ENCODE data around the gene UCHL3. TPM values are rescaled to one million over a fixed set of nuclear protein-coding genes. Genes with fewer than 3 reads are reported as not detected.

UCHL3 gene
- total and polyA plus RNA-seq, 10 of the 15 experiments (the other 5 are each of a cell fraction or from before 2014, with no cell fraction given): 52.5 to 179 (median 104) TPM

GRCh38 chr13:75537401-75538365 lies 11.9 kb upstream of the UCHL3 start, which contains the start of gene COMMD6 (continued):
- TF ChIP-seq CTCF (IDR thresholded peaks at IDR 0.05 in 2 of 3, conservative IDR thresholded peaks at IDR 0.05 in 1 of 3; ENCODE audit: control insufficient read depth in 2 of 3, extremely low read depth in 1 of 3, insufficient read depth in 1 of 3, low read depth in 3 of 3, low read length in 3 of 3) (no peak), RCOR1 (conservative IDR thresholded peaks at IDR 0.05; ENCODE audit: low read depth, low read length) (no peak), MTA2 (IDR thresholded peaks at IDR 0.05; ENCODE audit: low read depth) (no peak), ETV6 (conservative IDR thresholded peaks at IDR 0.05 in 1 of 2, IDR thresholded peaks at IDR 0.05 in 1 of 2; ENCODE audit: borderline replicate concordance in 1 of 2, low read depth in 1 of 2) (no peak), MEF2B (IDR thresholded peaks at IDR 0.05; ENCODE audit: partially characterized antibody, poor library complexity, severe bottlenecking) (no peak), HDAC6 (IDR thresholded peaks at IDR 0.05; ENCODE audit: unreplicated experiment) (no peak), PAX8 (IDR thresholded peaks at IDR 0.05) (no peak), SKIL (IDR thresholded peaks at IDR 0.05; ENCODE audit: low read depth, poor library complexity, severe bottlenecking) (peak; percentile 99), BHLHE40 (IDR thresholded peaks at IDR 0.05; ENCODE audit: borderline replicate concordance in 1 of 2, low read depth in 2 of 2, low read length in 1 of 2) (peak; percentile 96 to 97), DPF2 (IDR thresholded peaks at IDR 0.05) (peak; percentile 62; the same call in 1 of the 2 replicates), NFXL1 (IDR thresholded peaks at IDR 0.05; ENCODE audit: borderline replicate concordance) (no peak), LARP7 (IDR thresholded peaks at IDR 0.05) (peak; percentile 82; the same call in 1 of the 2 replicates), STAT1 (conservative IDR thresholded peaks at IDR 0.05) (no peak; the same call in 1 of the 2 replicates), PML (IDR thresholded peaks at IDR 0.05; ENCODE audit: low read length) (peak; percentile 83), SPI1 (IDR thresholded peaks at IDR 0.05; ENCODE audit: borderline replicate concordance, insufficient read depth, low read depth, low read length) (peak; percentile 73; the same call in 1 of the 2 replicates), POLR2AphosphoS2 (IDR thresholded peaks at IDR 0.05; ENCODE audit: low read depth, low read length) (peak; percentile 93), POLR2AphosphoS5 (IDR thresholded peaks at IDR 0.05; ENCODE audit: low read length) (peak; percentile 95), RBBP5 (conservative IDR thresholded peaks at IDR 0.05) (no peak; the same call in 1 of the 2 replicates), IRF3 (IDR thresholded peaks at IDR 0.05) (no peak), BACH1 (IDR thresholded peaks at IDR 0.05; ENCODE audit: borderline replicate concordance) (0 out of 2 replicates have a peak, but pooled peaks have one; percentile 11), IRF5 (IDR thresholded peaks at IDR 0.05; ENCODE audit: borderline replicate concordance) (no peak), NR2F1 (conservative IDR thresholded peaks at IDR 0.05) (peak; percentile 39; the same call in 1 of the 2 replicates), KLF5 (IDR thresholded peaks at IDR 0.05; ENCODE audit: partially characterized antibody) (peak; percentile 99)
